GM13977 (cell line): ENCODE measurements around the gene EYA2.

Source experiments
- DNase-seq: peaks from one replicate; pipeline ENCODE4 v3.0.0; 2012; ENCODE audit warnings: low spot score
- in situ Hi-C: fragments of 300-500 bp; cut with MboI; formaldehyde crosslinking; loops from one replicate; pipeline ENCODE4 v1.12.0; 2022; ENCODE audit warnings: low sequenced_read_pairs, low pct_unique_long_range_greater_than_20kb, mixed read lengths, inconsistent platforms; ENCODE audit not compliant: unreplicated experiment
- TF ChIP-seq, protein P1 (sequence below): IDR thresholded peaks from 2 replicates; pipeline ENCODE4 v1.5.1; 2012; ENCODE audit warnings: mild to moderate bottlenecking, control low read depth; ENCODE audit not compliant: insufficient read depth; ENCODE audit errors: extremely low read depth, missing control alignments

EYA2 gene

GRCh38 chr20:46893877-46894578, 615 bp upstream of the EYA2 start:
- TF ChIP-seq, protein P1, sequence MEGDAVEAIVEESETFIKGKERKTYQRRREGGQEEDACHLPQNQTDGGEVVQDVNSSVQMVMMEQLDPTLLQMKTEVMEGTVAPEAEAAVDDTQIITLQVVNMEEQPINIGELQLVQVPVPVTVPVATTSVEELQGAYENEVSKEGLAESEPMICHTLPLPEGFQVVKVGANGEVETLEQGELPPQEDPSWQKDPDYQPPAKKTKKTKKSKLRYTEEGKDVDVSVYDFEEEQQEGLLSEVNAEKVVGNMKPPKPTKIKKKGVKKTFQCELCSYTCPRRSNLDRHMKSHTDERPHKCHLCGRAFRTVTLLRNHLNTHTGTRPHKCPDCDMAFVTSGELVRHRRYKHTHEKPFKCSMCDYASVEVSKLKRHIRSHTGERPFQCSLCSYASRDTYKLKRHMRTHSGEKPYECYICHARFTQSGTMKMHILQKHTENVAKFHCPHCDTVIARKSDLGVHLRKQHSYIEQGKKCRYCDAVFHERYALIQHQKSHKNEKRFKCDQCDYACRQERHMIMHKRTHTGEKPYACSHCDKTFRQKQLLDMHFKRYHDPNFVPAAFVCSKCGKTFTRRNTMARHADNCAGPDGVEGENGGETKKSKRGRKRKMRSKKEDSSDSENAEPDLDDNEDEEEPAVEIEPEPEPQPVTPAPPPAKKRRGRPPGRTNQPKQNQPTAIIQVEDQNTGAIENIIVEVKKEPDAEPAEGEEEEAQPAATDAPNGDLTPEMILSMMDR = no peak
- DNase-seq = no peak
- in situ Hi-C loops = no loop called here

DNA sequence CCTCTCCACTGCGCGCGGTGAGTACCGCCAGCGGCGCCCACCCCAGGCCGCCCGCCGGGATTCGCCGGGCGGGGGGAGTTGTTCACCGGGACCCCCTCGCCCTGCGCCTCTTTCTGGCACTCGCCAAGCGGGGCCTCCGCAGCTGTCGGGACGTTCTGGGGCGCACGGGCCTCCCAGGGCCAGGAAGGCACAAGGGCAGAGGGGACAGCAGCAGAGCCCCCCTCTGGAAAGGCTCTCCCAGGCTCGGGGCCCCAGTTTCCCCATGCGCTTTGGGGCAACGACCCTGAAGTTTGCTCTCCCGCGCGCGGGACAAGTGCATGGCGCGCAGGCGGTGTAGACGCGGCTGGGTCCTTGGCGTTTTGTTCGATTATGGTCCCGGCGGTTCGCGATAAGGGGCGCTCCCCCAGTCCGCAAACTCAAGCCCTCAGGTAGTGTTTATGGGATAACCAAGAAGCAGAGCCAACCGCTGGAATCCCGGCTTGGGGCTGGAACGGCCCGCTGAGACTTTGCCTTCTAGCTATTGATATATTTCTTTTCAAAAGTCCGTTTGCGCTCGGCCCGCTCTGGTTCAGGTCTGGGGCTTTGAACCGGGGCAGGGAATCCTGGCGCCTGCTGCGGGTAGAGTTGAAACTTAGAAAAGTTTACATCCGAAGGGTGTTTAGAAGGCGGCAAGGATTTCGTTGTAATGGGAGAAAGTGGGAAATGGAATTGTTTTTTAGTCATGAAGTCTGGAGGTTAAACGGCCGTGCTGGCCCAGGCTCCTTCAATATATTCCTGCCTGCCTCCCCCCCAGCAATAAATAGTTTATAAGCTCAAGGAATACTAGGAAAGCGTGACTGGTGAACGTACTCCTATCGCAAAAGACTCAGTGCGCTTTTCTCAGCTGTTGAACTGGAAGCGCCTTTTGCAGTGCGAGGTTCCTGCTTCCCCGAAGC, 595 bp downstream of the EYA2 start:
- in situ Hi-C loops = no loop called here
- no peak for DNase-seq
- TF ChIP-seq, protein P1 = no peak

DNA sequence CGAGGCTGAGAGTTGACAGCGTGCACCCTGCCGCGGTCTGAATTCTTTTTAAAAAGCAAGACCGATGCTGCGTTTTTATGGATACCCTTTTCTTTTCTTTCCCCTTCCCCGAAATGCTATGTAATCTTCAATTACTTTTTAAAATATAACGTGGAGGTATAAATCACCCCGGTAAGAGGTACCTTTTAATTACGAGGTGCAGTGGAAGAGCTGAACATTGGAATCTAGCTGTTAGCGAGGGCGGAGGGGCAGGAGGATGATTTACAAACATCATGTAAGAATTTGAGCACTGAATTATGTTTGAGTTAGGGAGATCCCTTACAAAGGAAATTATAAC, 1.2 kb downstream of the EYA2 start:
- no peak for DNase-seq
- in situ Hi-C loops = no loop called here

GRCh38 chr20:46897328-46897880, 2.8 kb downstream of the EYA2 start:
- in situ Hi-C loops = no loop called here
- TF ChIP-seq, protein P1 = no peak
- DNase-seq = no peak

More for the DNA sequence above, 1.2 kb downstream of the EYA2 start:
- TF ChIP-seq, protein P1 = no peak

DNA sequence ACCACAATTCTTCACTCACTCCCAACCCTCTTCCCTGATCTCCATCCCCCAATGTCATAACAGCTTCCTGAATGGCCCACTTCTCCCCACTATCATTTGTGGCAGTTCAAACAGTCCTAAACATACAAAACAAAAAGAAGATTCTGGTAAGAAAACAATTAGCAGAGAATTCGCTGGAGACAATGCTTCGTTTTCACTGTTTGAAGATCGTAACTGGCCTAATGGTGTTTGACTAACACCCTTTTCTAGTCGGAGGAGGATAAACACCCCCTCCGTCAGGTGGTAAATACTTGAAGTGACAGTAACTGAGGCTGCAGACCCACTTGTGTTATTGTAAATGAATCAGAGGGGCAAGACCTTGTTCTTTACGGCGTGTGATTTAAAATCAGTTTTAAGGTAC, 3.8 kb downstream of the EYA2 start:
- in situ Hi-C loops = no loop called here
- no peak for DNase-seq

DNA sequence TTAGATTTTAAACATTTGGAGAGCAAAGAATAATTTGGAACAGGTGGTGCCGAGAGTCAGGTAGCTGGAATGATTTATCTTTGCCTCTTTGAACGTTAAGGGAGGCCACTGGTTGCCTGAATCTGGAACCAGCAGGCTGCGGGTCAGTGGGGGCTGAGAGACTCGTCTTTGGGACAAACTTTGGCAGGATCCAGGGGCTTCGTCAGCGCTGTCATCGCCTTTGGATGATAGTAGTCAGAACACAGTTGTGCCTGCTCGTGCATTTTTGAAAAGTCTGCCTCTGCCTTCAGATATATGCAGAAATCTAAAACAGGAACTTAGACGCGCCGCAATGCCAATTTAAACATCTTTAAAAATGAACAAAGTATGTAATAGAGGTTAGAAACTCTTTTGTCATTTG, 5.0 kb downstream of the EYA2 start:
- TF ChIP-seq, protein P1 = no peak
- in situ Hi-C loops = no loop called here
- no peak for DNase-seq

More for the DNA sequence above, 3.8 kb downstream of the EYA2 start:
- TF ChIP-seq, protein P1 = no peak
